H9 (cell line): ENCODE data around the gene GABRB2. TPM values are rescaled to one million over a fixed set of nuclear protein-coding genes. Genes with fewer than 3 reads are reported as not detected.

ENCODE experiments used
- DNase-seq: peaks from one replicate; pipeline ENCODE4 v3.0.0-alpha.2; 2017
- H2AFZ ChIP-seq: one replicate; pipeline ENCODE4 v1.6.1; 2013; ENCODE audit warnings: mild to moderate bottlenecking, low read length, control low read depth, moderate library complexity
- H2AK5ac ChIP-seq: 2 replicates; pipeline ENCODE4 v1.6.1; 2013; ENCODE audit warnings: low read length, control low read depth, mixed read lengths; ENCODE audit not compliant: insufficient read length
- H2BK120ac ChIP-seq: one replicate; pipeline ENCODE4 v1.6.1; 2013; ENCODE audit warnings: low read depth, mild to moderate bottlenecking, low read length, control low read depth, inconsistent platforms; ENCODE audit not compliant: poor library complexity, severe bottlenecking
- H2BK12ac ChIP-seq: 2 replicates; pipeline ENCODE4 v1.6.1; 2013; ENCODE audit warnings: low read length, control low read depth, mixed read lengths, low read depth; ENCODE audit not compliant: insufficient read length
- H2BK15ac ChIP-seq: 2 replicates; pipeline ENCODE4 v1.6.1; 2013; ENCODE audit warnings: low read depth, low read length, control low read depth
- H2BK20ac ChIP-seq: one replicate; pipeline ENCODE4 v1.6.1; 2013; ENCODE audit warnings: low read depth, mild to moderate bottlenecking, low read length, control low read depth, inconsistent platforms; ENCODE audit not compliant: poor library complexity, severe bottlenecking
- H2BK5ac ChIP-seq: 2 replicates; pipeline ENCODE4 v1.6.1; 2013; ENCODE audit warnings: low read length, control low read depth, mixed read lengths; ENCODE audit not compliant: insufficient read length
- H3K14ac ChIP-seq: 2 replicates; pipeline ENCODE4 v1.6.1; 2013; ENCODE audit warnings: low read length, control low read depth; ENCODE audit not compliant: insufficient read depth
- H3K18ac ChIP-seq: 2 replicates; pipeline ENCODE4 v1.6.1; 2013; ENCODE audit warnings: low read depth, mild to moderate bottlenecking, mixed read lengths, low read length, control low read depth; ENCODE audit not compliant: insufficient read length
- H3K23ac ChIP-seq: 2 replicates; pipeline ENCODE4 v1.6.1; 2013; ENCODE audit warnings: low read length, control low read depth, mixed read lengths, low read depth; ENCODE audit not compliant: insufficient read length
- H3K23me2 ChIP-seq: 2 replicates; pipeline ENCODE4 v1.6.1; 2013; ENCODE audit warnings: low read depth, mild to moderate bottlenecking, mixed read lengths, low read length, control low read depth; ENCODE audit not compliant: insufficient read length, poor library complexity, severe bottlenecking
- H3K27ac ChIP-seq: 2 replicates; pipeline ENCODE4 v1.5.1; 2013; ENCODE audit warnings: low read length, control low read depth, mixed read lengths, low read depth; ENCODE audit not compliant: insufficient read length
- H3K27me3 ChIP-seq: 2 replicates; pipeline ENCODE4 v1.6.1; 2013; ENCODE audit warnings: low read length, control low read depth, inconsistent platforms; ENCODE audit not compliant: insufficient read depth
- H3K4ac ChIP-seq: 2 replicates; pipeline ENCODE4 v1.6.1; 2013; ENCODE audit warnings: low read depth, mild to moderate bottlenecking, control low read depth, inconsistent platforms, low read length, moderate library complexity
- H3K4me1 ChIP-seq: 2 replicates; pipeline ENCODE4 v1.6.1; 2013; ENCODE audit warnings: low read length, control low read depth, inconsistent platforms; ENCODE audit not compliant: insufficient read depth
- H3K4me2 ChIP-seq: 2 replicates; pipeline ENCODE4 v1.6.1; 2013; ENCODE audit warnings: low read length, control low read depth, mixed read lengths; ENCODE audit not compliant: insufficient read length, insufficient read depth
- H3K56ac ChIP-seq: 2 replicates; pipeline ENCODE4 v1.6.1; 2013; ENCODE audit warnings: low read depth, mild to moderate bottlenecking, mixed read lengths, low read length, control low read depth; ENCODE audit not compliant: insufficient read length
- H3K79me1 ChIP-seq: 2 replicates; pipeline ENCODE4 v1.6.1; 2013; ENCODE audit warnings: low read depth, mild to moderate bottlenecking, moderate library complexity, low read length, control low read depth, inconsistent platforms; ENCODE audit not compliant: insufficient read depth, poor library complexity, severe bottlenecking
- H3K79me2 ChIP-seq: 2 replicates; pipeline ENCODE4 v1.6.1; 2013; ENCODE audit warnings: low read length, control low read depth, inconsistent platforms; ENCODE audit not compliant: insufficient read depth
- H3K9ac ChIP-seq: 2 replicates; pipeline ENCODE4 v1.6.1; 2013; ENCODE audit warnings: low read length, control low read depth, mixed read lengths; ENCODE audit not compliant: insufficient read length; ENCODE audit errors: extremely low read depth
- H3K9me3 ChIP-seq: one replicate; pipeline ENCODE4 v1.6.1; 2013; ENCODE audit warnings: low read depth, low read length, inconsistent platforms; ENCODE audit not compliant: control insufficient read depth
- H3T11ph ChIP-seq: one replicate; pipeline ENCODE4 v1.6.1; 2013; ENCODE audit warnings: mild to moderate bottlenecking, low read length, control low read depth, inconsistent platforms
- H4K20me1 ChIP-seq: one replicate; pipeline ENCODE4 v1.6.1; 2013; ENCODE audit not compliant: control insufficient read depth, insufficient read length, insufficient read depth
- H4K5ac ChIP-seq: 2 replicates; pipeline ENCODE4 v1.6.1; 2013; ENCODE audit warnings: low read depth, mild to moderate bottlenecking, mixed read lengths, low read length, control low read depth; ENCODE audit not compliant: insufficient read length
- H4K8ac ChIP-seq: replicated peaks from 2 replicates; pipeline ENCODE4 v1.6.1; 2013; ENCODE audit warnings: low read length, control low read depth, mixed read lengths, low read depth; ENCODE audit not compliant: insufficient read length
- H4K91ac ChIP-seq: 2 replicates; pipeline ENCODE4 v1.6.1; 2013; ENCODE audit warnings: low read depth, mild to moderate bottlenecking, moderate library complexity, mixed read lengths, low read length, control low read depth; ENCODE audit not compliant: insufficient read length
- H3K27ac Mint-ChIP-seq, 3 experiments: 2 replicates in 2 of 3; 3 replicates in 1 of 3; pipeline ENCODE4 v1.8.0; 2020 to 2021; ENCODE audit warnings: mixed read lengths in 3 of 3, mild to moderate bottlenecking in 1 of 3, moderate library complexity in 1 of 3
- H3K27me3 Mint-ChIP-seq: 2 replicates; pipeline ENCODE4 v1.8.0; 2021; ENCODE audit warnings: low read depth, mild to moderate bottlenecking, moderate library complexity, mixed read lengths
- H3K36me3 Mint-ChIP-seq, 3 experiments: 2 replicates in 2 of 3; 3 replicates in 1 of 3; pipeline ENCODE4 v1.8.0; 2020 to 2021; ENCODE audit warnings: low read depth in 3 of 3, mixed read lengths in 3 of 3; ENCODE audit not compliant: insufficient read depth in 1 of 3
- H3K4me1 Mint-ChIP-seq, 2 experiments: 2 replicates each; pipeline ENCODE4 v1.8.0; 2020; ENCODE audit warnings: mixed read lengths in 2 of 2
- H3K4me3 Mint-ChIP-seq, 2 experiments: 2 replicates in 1 of 2; 3 replicates in 1 of 2; pipeline ENCODE4 v1.8.0; 2020 to 2021; ENCODE audit warnings: mild to moderate bottlenecking in 2 of 2, mixed read lengths in 2 of 2, moderate library complexity in 1 of 2
- H3K9me3 Mint-ChIP-seq, 2 experiments: 2 replicates in 1 of 2; 3 replicates in 1 of 2; pipeline ENCODE4 v1.8.0; 2020; ENCODE audit warnings: mild to moderate bottlenecking in 2 of 2, mixed read lengths in 2 of 2, moderate library complexity in 1 of 2
- WGBS: extraction: QIAGEN DNeasy Blood & Tissue Kit; methylation state at CpG from one replicate; pipeline ENCODE4 v1.1.7; 2013; ENCODE audit warnings: missing lambda C conversion rate, low lambda C conversion rate, mixed read lengths; ENCODE audit not compliant: insufficient read length; ENCODE audit errors: extremely low coverage; 5-methylcytosine and 5-hydroxymethylcytosine counted together
- total RNA-seq: library from RNA; stranded (reverse); gene quantifications from 2 replicates; pipeline ENCODE4 v1.2.1, GENCODE V29; 2021
- TF ChIP-seq, protein P1 (sequence below): fragments of 200-600 bp; sonication (generic); conservative IDR thresholded peaks from 3 replicates; pipeline ENCODE4 v1.8.0; 2021; ENCODE audit warnings: antibody characterized with exemption, mild to moderate bottlenecking

Gene GABRB2
- total RNA-seq, 1 experiment from 2014 or later: 0.20 TPM

DNA sequence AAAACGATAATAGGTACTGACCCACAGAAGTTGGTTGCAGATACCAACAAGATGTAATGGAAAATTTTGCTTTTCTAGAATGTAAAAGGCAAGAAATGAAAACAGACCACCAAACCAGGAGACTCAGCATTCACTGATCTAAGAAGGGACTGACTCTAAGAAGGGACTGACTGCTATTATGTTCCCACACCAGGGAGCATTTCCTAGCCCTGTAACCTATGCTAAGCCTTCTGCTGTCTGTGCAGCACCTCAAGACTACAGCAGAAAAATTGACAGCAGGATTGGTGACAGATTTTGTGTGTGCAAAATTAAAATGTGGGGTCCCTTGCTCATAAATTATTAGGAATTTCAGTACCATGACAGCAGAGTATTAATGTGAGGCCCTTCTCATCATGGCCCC is 154.8 kb downstream of the GABRB2 start:
- no peaks in the 10 kb centered on the region for H3K4me1 Mint-ChIP-seq
- H2BK5ac ChIP-seq: no peak overlapping the region
- H3K4me3 Mint-ChIP-seq: no peak overlapping the region
- H2BK15ac ChIP-seq: no peak overlapping the region
- no peak overlapping the region for H2BK20ac ChIP-seq
- no peaks in the 10 kb centered on the region for H4K20me1 ChIP-seq
- H3K4me1 ChIP-seq: no peaks in the 10 kb centered on the region
- no peak overlapping the region for H2AFZ ChIP-seq
- H3K14ac ChIP-seq: no peak overlapping the region
- no peaks in the 10 kb centered on the region for H3K79me1 ChIP-seq
- H4K5ac ChIP-seq: no peak overlapping the region
- H3K36me3 Mint-ChIP-seq: no peaks in the 10 kb centered on the region
- no peak overlapping the region for H3K56ac ChIP-seq
- TF ChIP-seq, protein P1, sequence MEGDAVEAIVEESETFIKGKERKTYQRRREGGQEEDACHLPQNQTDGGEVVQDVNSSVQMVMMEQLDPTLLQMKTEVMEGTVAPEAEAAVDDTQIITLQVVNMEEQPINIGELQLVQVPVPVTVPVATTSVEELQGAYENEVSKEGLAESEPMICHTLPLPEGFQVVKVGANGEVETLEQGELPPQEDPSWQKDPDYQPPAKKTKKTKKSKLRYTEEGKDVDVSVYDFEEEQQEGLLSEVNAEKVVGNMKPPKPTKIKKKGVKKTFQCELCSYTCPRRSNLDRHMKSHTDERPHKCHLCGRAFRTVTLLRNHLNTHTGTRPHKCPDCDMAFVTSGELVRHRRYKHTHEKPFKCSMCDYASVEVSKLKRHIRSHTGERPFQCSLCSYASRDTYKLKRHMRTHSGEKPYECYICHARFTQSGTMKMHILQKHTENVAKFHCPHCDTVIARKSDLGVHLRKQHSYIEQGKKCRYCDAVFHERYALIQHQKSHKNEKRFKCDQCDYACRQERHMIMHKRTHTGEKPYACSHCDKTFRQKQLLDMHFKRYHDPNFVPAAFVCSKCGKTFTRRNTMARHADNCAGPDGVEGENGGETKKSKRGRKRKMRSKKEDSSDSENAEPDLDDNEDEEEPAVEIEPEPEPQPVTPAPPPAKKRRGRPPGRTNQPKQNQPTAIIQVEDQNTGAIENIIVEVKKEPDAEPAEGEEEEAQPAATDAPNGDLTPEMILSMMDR: no peak
- H3K79me2 ChIP-seq: no peaks in the 10 kb centered on the region
- no peak overlapping the region for H3K27ac ChIP-seq
- H3T11ph ChIP-seq: no peak overlapping the region
- no peak overlapping the region for H3K4ac ChIP-seq
- no peaks in the 10 kb centered on the region for H3K23me2 ChIP-seq
- no CpG with 5 or more reads among the region's 1 CpG for WGBS
- no peaks in the 10 kb centered on the region; a peak in 1 of 5 replicates for H3K9me3 Mint-ChIP-seq
- H4K91ac ChIP-seq: no peak overlapping the region
- H2BK120ac ChIP-seq: no peak overlapping the region
- H3K27me3 ChIP-seq: no peaks in the 10 kb centered on the region
- no peaks in the 10 kb centered on the region for H3K9me3 ChIP-seq
- no peak overlapping the region for H3K9ac ChIP-seq
- H4K8ac ChIP-seq: no peak overlapping the region
- no peaks in the 10 kb centered on the region for H3K27me3 Mint-ChIP-seq
- H3K27ac Mint-ChIP-seq: peak overlapping the region in 1 of 3 experiments; percentile 82; a peak in 1 of 7 replicates
- no peak overlapping the region for H3K18ac ChIP-seq
- H2AK5ac ChIP-seq: no peak overlapping the region
- H2BK12ac ChIP-seq: no peak overlapping the region
- DNase-seq: no peak
- no peak overlapping the region for H3K23ac ChIP-seq
- H3K4me2 ChIP-seq: no peak overlapping the region
